SK-N-SH (cell line): ENCODE data around the gene IRX2.

Experiments
- CHD2 ChIP-seq: fragments of 150-350 bp; IDR thresholded peaks from 2 replicates; pipeline ENCODE4 v1.6.1; 2018; ENCODE audit warnings: low read length; ENCODE audit not compliant: partially characterized antibody
- CTCF ChIP-seq: fragments of 200-600 bp; sonication (generic); IDR thresholded peaks from 2 replicates; pipeline ENCODE4 v1.6.1; 2017; ENCODE audit warnings: antibody characterized with exemption, mild to moderate bottlenecking, moderate library complexity
- GATA2 ChIP-seq: sonication (generic); formaldehyde crosslinking; IDR thresholded peaks from 2 replicates; pipeline ENCODE4 v1.5.0; 2020; ENCODE audit warnings: mild to moderate bottlenecking, missing genetic modification reagents
- REST ChIP-seq: IDR thresholded peaks from 2 replicates; pipeline ENCODE4 v1.6.1; 2012; ENCODE audit warnings: mild to moderate bottlenecking, low read depth, low read length, moderate library complexity
- TAF1 ChIP-seq: IDR thresholded peaks from 2 replicates; pipeline ENCODE4 v1.6.1; 2012; ENCODE audit warnings: low read depth, mild to moderate bottlenecking, low read length, moderate library complexity, borderline replicate concordance
- USF1 ChIP-seq: IDR thresholded peaks from 2 replicates; pipeline ENCODE4 v1.4.0; 2012; ENCODE audit warnings: low read depth, borderline replicate concordance

- TF ChIP-seq CTCF (no peak), USF1 (no peak), CHD2 (no peak), GATA2 (CRISPR knock-in tag) (no peak), TAF1 (no peak), REST (no peak)
Observed at GRCh38 chr5:2704806-2705645, 46.5 kb downstream of the IRX2 start.
